ENCODE results near the gene CHMP2B.

CHMP2B gene

GRCh38 chr3:87227104-87227834, at the start of gene CHMP2B:
CHMP2B (plus strand) TSS chr3:87227309; CDS start chr3:87227523, 214 bp downstream.
- Histone ChIP-seq H3K9me3 (ENCODE audit: control insufficient read depth, insufficient read depth, low read depth, low read length) (no peaks in the 10 kb centered on the region), H3K36me3 (ENCODE audit: control insufficient read depth in 2 of 2, insufficient read depth in 1 of 2, low read length in 2 of 2) (peaks cover 0 to 2% of the 10 kb centered on the region in 2 experiments; a peak in 1 of 3 replicates), H3K4me3 (ENCODE audit: low read depth, low read length) (peak within 1 kb of the TSS; percentile 98), H3K4me1 (ENCODE audit: control insufficient read depth, insufficient read depth, low read length) (no peaks in the 10 kb centered on the region), H3K27ac (ENCODE audit: extremely low read depth, low read depth, low read length) (peak within 1 kb of the TSS; percentile 57)
- POLR2A ChIA-PET: interaction anchor here (0.7 kb wide), 1 partner anchor 922 kb away, joined by 3 read pairs; the partner anchor contains the start of gene C3orf38
- CTCF ChIA-PET: interaction anchor here (0.6 to 1.3 kb wide), 3 partner anchors 59 to 597 kb away, joined by 3 to 6 read pairs (median 4); no protein-coding TSS in a partner anchor
- TF ChIP-seq ZNF600 (tag by site-specific recombination; IDR thresholded peaks at IDR 0.05): peak; percentile 53; the same call in 1 of the 2 replicates
- TF ChIP-seq ZBTB26 (tag by site-specific recombination; optimal IDR thresholded peaks at IDR 0.05): peak; percentile 45
- no peak for TF ChIP-seq ZNF292 (tag by site-specific recombination; IDR thresholded peaks at IDR 0.05; ENCODE audit: borderline replicate concordance, low read depth)
- TF ChIP-seq SP7 (tag by site-specific recombination; IDR thresholded peaks at IDR 0.05): 0 out of 2 replicates have a peak, but pooled peaks have one; percentile 25
- TF ChIP-seq ZNF501 (tag by site-specific recombination; IDR thresholded peaks at IDR 0.05): peak; percentile 38; the same call in 1 of the 2 replicates
- no peak for TF ChIP-seq HOXA7 (CRISPR knock-in tag; IDR thresholded peaks at IDR 0.05; ENCODE audit: borderline replicate concordance)
- TF ChIP-seq ZNF48 (tag by site-specific recombination; IDR thresholded peaks at IDR 0.05): no peak
- TF ChIP-seq HIC1 (tag by site-specific recombination; IDR thresholded peaks at IDR 0.05): peak; percentile 83
- TF ChIP-seq ZBTB44 (tag by site-specific recombination; IDR thresholded peaks at IDR 0.05): no peak
- no peak for TF ChIP-seq ZNF248 (tag by site-specific recombination; IDR thresholded peaks at IDR 0.05)
- TF ChIP-seq ZBTB8A (tag by site-specific recombination; IDR thresholded peaks at IDR 0.05): no peak
- 0 out of 2 replicates have a peak, but pooled peaks have one; percentile 5 for TF ChIP-seq ZSCAN30 (tag by site-specific recombination; IDR thresholded peaks at IDR 0.05)
- peak; percentile 92 for TF ChIP-seq SCRT2 (tag by site-specific recombination; IDR thresholded peaks at IDR 0.05)
- no peak for TF ChIP-seq ZNF561 (tag by site-specific recombination; IDR thresholded peaks at IDR 0.05; ENCODE audit: borderline replicate concordance)
- TF ChIP-seq ZBTB20 (tag by site-specific recombination; IDR thresholded peaks at IDR 0.05): peak; percentile 89
- 0 out of 2 replicates have a peak, but pooled peaks have one; percentile 1 for TF ChIP-seq ZNF639 (tag by site-specific recombination; IDR thresholded peaks at IDR 0.05)
- TF ChIP-seq SP3 (tag by site-specific recombination; IDR thresholded peaks at IDR 0.05): no peak; the same call in 1 of the 2 replicates
- 0 out of 2 replicates have a peak, but pooled peaks have one; percentile 46 for TF ChIP-seq ZEB2 (tag by site-specific recombination; IDR thresholded peaks at IDR 0.05)
- TF ChIP-seq ZNF610 (tag by site-specific recombination; IDR thresholded peaks at IDR 0.05; ENCODE audit: borderline replicate concordance): no peak
- TF ChIP-seq IKZF3 (tag by site-specific recombination; IDR thresholded peaks at IDR 0.05): 0 out of 2 replicates have a peak, but pooled peaks have one; percentile 48
- TF ChIP-seq ZNF629 (tag by site-specific recombination; IDR thresholded peaks at IDR 0.05): 0 out of 2 replicates have a peak, but pooled peaks have one; percentile 8
- TF ChIP-seq ZNF692 (tag by site-specific recombination; IDR thresholded peaks at IDR 0.05): 0 out of 2 replicates have a peak, but pooled peaks have one; percentile 13
- TF ChIP-seq ZNF335 (tag by site-specific recombination; conservative IDR thresholded peaks at IDR 0.05): peak; percentile 85
- peak; percentile 87; the same call in 1 of the 2 replicates for TF ChIP-seq SCRT1 (tag by site-specific recombination; IDR thresholded peaks at IDR 0.05; ENCODE audit: borderline replicate concordance)
- no peak for TF ChIP-seq ZNF830 (tag by site-specific recombination; IDR thresholded peaks at IDR 0.05; ENCODE audit: low read depth)
- TF ChIP-seq ZBTB17 (tag by site-specific recombination; IDR thresholded peaks at IDR 0.05): peak; percentile 62
